Activated CD8-positive, alpha-beta memory T cell treated with anti-CD3 and anti-CD28 coated beads for 1 hour (primary cell): ENCODE measurements around the gene CDC14A.
A peak's percentile ranks its signal among the peaks of the same experiment; 100 is the strongest.
"Not testable (repeated sequence)": the region's sequence is repeated elsewhere in the genome, so short reads cannot be mapped to it uniquely, and the experiment has no call there.

ENCODE experiments used
- DNase-seq, 2 donors: peaks; one replicate each; pipeline ENCODE4 v3.0.0-alpha.2; 2020; ENCODE audit warnings: low read depth in 1 of 2; ENCODE audit errors: extremely low read depth in 1 of 2

Gene CDC14A

DNA sequence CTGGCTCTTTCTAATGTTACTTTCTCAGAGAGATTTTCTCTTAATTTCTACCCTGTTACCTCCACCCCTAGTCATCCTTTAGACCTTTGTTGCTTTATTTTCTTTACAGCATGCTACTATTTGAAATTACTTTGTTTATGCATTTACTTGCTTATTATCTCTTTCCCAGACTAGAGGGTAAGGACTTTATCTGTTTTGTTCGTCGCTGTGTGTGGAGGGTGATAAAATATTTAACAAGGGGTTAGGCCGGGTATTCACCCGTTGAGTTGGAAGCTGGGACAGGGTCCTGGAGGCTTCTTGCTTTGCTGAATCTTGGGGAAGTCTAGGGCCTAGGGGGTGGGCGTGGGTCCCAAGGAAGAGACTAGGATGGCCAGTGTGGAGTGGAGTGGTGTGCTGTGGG lies 43.6 kb downstream of the CDC14A start:
- DNase-seq: no peak

DNA sequence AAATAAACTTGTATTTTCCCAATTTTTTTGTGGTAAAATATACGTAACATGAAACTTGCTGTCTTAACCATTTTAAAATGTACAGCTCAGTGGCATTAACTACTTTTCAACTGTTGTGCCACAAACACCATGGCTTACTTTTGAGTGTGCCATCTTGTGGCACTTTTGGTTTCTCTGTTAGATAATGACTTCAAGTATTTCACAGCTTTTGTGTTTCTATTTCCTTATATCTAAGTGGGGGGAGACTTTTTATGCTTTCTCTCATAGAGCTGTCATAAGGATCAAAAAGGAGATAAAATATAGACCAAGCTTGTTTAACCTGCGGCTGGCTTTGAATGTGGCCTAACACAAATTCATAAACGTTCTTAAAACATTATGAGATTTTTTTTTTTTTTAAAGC lies 44.3 kb downstream of the CDC14A start:
- no peak for DNase-seq

DNA sequence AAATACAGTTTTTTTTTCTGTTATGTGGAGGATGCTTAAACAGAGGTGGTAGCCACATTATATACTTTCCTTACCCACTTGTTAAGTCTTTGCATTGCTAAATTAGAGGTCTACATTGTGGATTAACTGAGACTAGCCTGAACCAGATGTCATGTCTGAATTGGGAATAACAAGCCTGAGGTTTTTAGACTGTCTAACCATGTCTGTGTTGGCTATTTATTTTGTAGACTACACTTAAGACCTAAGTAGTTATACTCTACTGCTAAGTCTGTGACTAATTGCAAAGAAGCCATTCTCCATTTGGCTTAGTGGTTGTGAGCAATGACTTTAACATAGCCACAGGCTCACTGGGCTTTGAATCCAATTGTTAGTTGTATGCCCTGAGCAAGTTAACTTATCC lies 45.4 kb downstream of the CDC14A start:
- DNase-seq: no peak

DNA sequence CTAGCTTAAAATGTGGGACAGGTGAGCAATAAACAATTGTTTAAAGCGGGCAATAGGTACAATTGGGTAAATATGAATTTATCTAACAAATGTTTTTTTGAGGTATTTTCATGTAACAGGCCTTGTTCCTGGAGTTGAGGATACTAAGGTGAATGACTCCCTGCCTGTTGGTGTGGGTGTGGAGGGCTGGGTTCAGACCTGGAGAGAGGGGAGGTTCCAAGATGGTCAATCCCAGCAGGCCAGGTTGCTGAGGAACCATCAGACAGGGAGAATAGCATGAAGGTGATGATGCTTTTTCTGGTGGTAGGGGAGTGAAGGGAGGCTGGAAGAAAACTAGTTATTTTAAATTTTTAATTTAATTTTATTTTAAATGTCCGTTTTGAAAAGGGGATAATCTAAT lies 46.3 kb downstream of the CDC14A start:
- no peak for DNase-seq

DNA sequence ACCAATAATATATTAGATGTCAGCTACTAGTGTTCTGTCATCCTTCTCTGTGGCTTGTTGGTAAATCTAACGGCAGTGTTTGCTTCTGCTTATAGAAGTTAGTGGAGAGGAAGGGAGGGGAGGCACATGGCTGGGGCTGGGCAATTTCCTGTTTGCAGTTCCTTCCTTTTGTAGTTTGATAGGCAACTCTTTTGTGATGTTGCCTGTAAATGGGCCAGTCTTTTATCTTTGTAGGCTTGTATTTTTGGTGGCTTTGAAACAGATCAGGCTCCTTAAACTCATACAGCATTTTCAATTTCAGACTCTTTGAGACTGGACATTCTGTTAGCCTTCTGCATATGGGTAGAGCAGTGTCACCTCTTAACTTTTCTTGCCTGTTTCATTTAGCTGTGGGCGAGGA lies 48.1 kb downstream of the CDC14A start:
- DNase-seq: peak; percentile 24 to 30

DNA sequence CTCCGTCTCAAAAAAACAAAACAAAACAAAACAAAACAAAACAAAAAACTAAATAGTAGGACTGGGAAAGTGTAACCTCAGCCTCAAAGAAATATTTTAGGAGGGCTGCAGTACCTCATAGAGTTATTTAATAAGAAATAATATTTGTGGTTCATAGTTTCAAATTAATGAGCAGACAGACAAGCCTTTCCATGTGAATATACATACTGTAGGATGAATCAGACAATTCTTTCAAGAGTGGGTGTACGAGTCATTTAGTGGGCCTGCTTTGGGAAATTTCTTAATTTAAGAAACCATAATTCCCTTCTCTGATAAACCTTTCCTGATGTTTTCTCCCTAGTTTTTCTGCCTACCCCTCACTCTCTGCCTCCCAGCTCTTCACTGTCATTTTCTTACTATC lies 52.5 kb downstream of the CDC14A start:
- no peak for DNase-seq

DNA sequence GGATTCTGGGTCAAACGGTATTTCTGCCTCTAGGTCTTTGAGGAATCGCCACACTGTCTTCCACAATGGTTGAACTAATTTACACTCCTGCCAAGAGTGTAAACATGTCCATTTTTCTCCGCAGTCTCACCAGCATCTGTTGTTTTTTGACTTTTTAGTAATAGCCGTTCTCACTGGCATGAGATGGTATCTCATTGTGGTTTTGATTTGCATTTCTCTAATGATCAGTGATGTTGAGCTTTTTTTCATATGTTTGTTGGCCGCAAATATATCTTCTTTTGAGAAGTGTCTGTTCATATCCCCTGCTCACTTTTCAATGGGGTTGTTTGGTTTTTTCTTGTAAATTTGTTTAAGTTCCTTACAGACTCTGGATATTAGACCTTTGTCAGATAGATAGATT lies 53.6 kb downstream of the CDC14A start:
- DNase-seq: not testable (repeated sequence)

DNA sequence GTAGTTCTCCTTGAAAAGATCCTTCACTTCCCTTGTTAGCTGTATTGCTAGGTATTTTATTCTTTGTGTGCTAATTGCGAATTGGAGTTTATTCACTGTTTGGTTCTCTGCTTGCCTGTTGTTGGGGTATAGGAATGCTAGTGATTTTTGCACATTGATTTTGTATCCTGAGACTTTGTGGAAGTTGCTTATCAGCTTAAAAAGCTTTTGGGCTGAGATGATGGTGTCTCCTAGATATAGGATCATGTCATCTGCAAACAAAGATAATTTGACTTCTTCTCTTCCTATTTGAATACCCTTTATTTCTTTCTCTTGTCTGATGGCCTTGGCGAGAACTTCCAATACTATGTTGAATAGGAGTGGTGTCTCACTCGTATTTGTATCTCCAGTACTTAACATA lies 55.1 kb downstream of the CDC14A start:
- not testable (repeated sequence) for DNase-seq

DNA sequence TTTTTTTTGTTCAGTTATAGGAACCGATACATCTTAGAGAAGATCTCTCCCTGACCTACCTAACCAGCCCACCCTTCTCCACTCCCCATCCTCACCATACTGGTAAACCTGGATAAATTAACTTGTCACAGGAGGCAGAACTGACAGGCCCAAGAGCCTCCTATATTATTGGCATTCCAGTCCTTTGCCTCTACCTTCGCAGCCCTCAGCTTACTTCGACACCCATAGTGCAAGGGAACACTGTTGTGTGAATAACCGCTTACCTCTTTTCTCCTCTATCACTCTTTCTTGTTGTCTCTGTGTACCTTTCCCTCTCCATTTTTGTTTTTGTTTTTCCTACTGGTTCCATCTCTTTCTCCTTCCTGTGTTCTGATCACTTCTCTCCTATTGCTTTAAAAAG lies 58.7 kb downstream of the CDC14A start:
- DNase-seq: no peak

DNA sequence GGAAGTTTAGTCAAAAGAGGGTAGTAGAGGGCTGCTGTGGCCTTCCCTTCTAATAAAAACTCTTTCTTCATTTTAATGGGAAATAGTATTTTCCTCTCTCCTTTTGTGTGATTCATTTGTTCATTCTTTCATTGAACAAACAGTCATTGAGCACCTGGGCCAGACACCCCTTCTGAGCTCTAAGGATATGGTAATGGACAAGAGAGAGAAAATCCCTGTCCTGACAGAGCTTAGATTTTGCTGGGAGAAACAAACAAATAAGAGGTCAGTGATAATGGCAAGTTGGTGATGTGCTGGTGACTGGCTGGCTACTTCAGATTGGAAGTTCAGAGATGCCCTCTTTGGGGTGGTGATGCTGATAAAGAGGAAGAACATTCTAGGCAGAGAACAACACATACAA lies 59.3 kb downstream of the CDC14A start:
- DNase-seq: no peak

DNA sequence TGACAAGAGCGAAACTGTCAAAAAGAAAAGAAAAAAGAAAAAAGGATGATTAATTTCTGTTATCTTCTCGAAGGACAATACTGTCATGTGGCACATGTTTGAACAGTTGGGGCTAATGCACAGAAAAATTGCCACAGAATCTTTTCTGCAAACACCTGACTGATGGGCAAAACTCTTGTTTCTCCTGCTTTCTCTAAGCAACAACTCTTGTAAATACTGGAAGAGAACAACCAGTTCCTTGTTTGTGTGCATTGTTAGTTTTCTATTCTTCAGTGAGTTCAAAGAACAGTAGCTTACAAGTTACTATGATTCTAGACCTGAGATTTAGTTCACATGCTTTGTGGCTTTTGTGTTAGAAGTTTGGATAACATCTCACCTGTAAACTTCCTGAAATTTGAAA lies 60.7 kb downstream of the CDC14A start:
- DNase-seq: no peak

DNA sequence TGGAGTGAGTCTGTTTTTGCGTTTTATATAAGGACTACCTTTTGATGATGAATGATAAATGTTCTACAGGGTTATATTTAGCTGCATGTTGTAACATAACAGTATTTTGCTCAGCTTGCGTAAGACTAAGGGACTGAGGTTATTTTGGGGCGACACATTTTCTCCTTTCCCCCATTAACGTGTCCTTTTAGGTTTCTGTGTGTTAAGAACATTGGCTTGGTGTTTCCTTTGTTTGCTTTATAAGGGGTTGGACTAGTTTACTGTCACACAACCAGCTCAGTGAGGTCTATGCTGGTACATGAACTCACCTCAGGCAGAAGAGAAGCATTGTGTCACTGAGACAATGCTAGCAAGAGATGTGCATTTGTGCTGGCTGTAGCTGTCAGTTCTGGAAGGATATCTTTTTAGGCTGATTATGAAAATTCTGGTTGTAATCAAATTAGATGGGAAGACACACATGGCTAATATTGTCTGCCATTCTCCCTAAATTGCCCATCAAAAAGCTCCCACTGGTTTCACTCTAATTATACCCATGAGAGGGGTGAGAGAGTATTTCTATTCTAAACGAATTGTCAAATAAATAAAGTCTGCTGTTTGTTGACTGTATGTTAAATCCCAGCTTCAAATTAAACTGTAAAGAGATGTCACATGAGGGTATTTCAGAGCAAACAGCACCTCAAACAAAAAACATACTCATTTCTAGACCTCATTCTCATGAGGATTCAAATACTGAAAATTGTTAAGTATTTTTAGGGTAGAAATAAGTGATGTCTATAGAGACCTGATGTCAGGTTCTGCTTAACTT lies 62.6 kb downstream of the CDC14A start:
- DNase-seq: no peak

DNA sequence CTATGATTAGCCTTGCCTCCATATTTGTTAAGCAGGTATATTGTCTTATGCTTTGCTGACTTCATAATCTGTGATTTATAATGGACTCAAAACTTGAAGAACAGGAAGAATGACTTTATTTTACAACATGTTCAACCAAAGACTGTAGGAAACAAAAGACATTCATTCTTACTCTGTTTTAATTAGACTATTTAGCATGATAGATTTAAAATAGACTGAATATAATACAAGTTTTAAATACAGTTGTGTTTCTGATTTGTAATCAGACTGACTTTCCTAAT lies 63.1 kb downstream of the CDC14A start:
- DNase-seq: no peak

DNA sequence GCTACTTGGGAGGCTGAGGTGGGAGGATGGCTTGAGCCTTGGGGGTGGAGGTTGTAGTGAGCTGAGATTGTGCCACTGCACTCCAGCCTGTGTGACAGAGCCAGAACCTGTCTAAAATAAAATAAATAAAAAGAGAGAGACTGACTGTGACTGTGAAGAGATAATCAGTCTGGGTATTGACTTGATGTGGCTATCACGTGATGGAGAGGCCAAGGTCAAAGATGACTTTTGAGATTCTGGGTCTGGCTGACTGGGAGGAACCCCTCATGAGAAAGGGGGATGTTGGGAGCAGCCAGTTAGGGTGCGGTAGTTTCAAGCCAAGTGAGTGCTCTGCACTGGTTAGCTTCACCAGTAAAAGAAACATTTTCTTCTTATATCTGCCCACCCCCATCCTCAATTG lies 66.8 kb downstream of the CDC14A start:
- DNase-seq: no peak

DNA sequence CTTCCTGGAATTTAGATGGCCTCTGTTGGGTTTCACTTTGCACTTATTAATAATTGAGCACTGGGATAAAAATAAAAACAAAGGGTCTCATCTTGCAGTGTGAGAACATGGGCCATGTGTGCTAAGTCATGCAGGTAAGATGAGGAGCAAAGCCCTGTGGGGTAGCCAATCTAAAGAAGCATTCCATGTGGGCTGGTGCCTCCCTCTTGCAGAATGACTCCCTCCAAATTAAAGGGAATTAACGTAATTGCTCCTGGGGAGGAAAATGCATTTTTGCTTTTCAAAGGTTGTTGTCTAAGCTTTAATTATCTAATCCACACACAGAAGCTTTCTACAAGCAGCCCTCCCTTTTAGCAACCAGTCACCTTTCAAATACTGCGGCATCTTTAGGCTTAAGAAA lies 69.8 kb downstream of the CDC14A start:
- no peak for DNase-seq

DNA sequence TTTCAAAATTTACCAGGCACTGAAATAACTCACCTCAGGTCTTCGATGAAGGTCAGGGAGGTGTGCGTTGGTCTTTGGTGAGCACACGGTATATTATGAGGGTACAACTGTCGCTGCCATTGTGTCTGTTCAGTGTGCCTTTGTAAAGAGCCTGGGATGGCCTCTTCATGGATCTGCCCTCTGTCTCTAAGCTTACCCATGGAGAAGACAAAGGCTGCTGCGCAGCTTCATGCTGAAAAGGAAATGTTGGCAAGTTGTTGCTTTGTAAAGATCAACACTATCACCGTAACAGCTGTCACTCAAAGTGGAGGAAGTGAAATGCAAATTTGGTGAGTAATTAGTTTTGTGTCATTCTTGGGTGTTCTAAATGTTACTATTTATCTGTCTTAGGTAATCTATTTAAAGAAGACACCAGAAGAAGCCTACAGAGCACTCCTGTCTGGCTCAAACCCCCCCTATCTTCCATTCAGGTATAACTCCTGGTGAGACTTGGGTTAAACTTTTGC lies 71.6 kb downstream of the CDC14A start:
- DNase-seq: no peak

DNA sequence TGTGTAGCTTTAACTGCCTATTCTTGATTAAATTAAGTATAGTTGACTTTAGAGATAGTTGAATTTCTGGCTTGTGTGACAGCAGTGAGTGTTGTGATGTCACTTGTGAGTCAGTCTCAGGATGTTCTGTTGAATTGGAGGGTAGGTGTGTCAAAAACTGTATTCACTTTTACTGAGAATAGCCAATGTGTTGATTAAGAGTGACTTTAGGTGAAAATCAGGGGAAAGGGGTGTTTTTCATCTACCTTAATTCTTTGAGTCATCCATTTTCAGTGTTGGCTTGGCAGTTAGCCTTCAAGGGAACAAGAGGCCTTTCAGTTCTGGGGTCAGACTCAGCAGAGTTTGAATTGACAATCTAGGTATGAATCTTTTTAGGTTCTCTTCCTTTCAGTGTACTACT lies 75.9 kb downstream of the CDC14A start:
- no peak for DNase-seq

DNA sequence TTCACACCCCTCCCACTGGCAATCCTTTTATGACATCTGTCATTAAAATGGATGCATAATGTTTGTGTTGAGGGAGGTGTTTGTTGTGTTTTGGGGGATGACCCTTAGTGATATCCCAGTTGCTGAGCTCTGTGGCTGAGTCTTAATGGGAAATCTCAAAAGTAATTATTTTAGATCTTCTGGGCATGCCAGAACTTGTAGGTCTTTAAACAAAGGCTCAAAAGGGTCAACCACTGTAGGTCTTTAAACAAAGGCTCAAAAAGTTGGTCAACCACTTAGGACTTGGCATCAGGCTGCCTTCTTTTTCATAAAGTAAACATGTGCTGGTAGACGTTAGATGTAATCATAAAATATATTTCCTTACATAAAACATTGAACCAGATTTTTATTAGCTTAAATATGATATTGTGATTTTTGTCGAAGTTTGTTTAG lies 78.0 kb downstream of the CDC14A start:
- DNase-seq: no peak

DNA sequence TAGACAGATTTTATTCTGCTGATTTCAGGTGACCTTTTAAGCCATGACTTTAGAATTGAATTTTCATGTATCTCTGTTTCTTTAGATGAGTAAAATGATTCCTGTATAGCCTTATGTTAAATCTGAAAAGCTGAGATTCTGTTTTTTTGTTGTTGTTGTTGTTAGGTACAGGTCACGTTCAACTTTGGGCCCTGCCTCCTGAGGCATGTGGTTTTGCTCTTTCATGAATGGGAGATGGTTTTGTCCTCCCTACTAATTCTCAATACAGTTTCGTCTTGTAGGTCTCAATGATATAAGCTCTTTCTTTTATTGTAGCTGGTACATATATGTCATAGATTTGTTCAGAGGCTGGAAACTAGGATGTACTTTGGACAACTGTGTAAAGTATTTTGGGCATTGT lies 79.6 kb downstream of the CDC14A start:
- DNase-seq: no peak

DNA sequence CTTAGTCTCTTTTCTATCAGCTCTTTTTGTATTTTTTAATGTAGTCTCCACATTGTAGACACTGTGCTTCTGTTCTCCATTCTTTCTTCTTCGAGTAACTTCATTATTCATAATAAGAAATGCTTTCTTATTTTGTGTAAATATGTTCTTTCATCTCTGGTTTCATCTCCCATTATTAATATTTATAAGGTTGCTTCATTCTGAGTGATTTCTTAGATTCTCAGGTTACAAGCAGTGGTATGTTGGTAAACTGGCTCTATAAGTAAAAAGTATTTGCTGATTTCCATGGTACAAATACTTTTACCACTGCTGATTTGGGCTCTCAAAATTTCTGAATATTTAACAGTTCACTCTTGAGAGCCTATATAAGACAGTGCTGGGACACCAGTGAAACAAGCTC lies 81.3 kb downstream of the CDC14A start:
- no peak for DNase-seq

DNA sequence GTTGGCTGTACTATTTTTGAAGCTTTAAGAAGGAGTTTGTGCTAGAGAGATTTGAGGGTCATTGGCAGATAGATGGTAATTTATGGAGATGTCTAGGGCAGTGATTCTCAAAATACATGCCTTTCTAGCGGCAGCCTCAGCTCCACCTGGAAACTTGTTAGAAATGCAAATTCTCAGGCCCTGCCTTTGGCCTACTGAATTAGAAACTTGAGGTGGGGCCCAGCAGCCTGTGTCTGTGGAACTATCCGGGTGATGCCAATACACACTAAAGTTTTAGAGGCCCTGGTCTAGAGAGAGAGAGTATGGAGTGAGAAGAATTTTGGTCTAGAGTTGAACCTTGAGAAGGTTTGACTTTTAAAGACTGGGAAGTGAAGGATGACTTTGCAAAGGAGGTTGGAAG lies 82.5 kb downstream of the CDC14A start:
- no peak for DNase-seq

DNA sequence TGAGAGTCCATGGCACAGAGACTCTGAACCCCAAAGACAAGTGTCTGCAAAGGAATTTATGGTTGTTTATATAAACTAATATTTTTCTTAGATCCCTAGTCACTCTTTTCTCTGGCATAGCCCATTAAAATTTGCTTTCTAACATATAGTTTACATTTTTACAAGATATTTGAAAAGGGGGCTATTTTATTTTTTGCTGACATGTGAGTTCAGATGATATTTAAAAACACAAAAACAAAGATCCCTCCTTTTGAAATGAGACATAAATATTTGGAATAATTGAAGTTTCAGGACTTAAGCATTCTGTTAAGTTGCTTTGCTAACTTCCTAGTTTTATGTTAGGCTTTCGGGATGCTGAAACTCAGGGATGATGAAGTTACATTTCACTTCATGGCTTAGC lies 86.1 kb downstream of the CDC14A start:
- no peak for DNase-seq

DNA sequence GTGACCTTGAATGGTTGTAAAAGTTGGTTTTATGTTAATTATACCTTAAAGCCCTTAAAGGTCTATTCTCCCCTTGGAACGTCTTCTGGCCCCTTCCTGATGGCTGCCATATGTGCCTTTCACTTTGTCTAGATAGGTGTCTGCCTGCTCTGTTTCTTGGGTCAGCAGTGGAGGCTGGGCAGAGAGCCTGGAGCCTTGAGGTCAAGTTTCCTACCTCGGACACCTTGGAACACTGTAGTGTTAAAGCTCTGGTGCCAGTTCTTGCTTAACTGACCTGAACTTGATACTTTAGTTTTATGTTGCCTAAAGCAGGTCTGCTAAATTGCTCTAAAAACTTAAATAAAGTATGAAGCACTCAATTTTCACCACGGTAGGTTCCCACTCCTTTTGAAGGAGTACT lies 86.5 kb downstream of the CDC14A start:
- no peak for DNase-seq
